GM18858 (cell line): ENCODE data around the gene FEZF2.

Source experiments
- ATAC-seq: cut with Tn5 transposase; IDR thresholded peaks from one replicate; pipeline ENCODE4 v1.9.1; 2021; ENCODE audit not compliant: unreplicated experiment

FEZF2 gene

DNA sequence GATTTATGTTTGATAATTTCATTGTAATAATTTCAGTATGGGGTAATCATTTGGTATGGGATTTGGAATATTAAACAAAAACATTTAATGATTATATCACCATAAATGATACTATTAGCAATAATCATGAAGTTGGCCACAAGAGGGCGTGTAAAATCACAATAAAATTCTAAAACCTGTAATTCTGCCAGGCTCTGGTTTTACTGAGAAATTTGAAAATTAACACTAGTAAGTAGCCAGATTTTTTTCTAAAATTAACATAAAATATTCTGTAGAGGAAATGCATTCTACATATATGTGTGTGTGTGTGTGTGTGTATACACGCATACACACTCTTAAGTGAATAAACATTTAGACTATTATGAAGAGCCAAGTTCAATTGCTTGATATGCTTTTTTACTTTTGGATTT is 40.5 kb downstream of the FEZF2 start:
- ATAC-seq = no peak

DNA sequence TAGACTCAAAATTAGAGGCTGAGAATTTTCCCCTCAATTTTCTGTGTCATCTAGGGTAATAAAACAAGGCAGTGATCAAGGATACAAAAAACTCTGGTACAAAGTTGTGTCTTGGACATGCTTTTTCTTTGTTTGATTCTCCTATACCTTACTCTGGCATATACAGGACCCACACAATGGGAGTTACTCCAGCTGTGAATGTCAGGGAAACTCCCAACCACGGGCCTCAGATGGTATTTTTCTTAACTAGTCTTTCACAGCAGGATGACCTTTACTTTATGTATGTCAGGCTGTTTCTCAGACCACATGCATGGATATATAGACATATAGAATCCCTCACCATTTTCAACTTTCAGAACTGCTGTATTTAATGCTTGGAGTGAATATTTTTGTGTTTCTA is 41.3 kb downstream of the FEZF2 start:
- no peak for ATAC-seq

DNA sequence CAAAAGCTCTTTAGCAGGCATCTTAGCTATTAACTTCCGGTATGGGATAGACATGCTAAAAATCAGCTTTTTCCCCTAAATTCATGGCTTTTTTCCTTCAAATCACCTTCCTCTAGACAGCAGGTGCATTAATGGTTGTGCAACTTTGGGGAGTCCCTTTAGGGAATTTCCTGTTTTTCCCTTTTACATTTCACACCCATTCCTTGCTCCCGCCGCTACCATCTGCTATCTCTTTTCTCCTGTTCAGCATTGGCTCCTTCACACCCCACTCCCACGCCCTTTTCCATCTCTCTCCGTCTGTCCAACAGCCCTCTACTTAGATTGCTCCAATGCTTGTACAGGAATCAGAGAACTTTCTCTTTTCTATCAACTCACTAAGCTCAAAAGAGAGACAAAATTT is 43.4 kb downstream of the FEZF2 start:
- no peak for ATAC-seq

DNA sequence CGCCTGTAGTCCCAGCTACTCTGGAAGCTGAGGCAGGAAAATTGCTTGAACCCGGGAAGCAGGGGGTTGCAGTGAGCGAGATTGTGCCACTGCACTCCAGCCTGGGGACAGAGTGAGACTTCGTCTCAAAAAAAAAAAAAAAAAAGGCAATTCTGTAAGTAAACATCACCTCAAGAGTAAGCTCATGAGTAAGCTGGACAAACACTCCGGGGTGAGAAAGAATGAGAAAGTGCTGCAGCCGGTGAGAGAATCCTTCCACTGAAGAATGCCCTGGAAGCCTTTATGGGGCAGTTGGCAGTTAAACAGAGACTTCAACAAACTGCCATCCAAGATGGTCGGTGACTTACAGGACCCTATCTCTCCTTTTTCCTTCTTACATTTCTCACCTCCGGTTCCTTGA is 47.5 kb downstream of the FEZF2 start:
- ATAC-seq = no peak

DNA sequence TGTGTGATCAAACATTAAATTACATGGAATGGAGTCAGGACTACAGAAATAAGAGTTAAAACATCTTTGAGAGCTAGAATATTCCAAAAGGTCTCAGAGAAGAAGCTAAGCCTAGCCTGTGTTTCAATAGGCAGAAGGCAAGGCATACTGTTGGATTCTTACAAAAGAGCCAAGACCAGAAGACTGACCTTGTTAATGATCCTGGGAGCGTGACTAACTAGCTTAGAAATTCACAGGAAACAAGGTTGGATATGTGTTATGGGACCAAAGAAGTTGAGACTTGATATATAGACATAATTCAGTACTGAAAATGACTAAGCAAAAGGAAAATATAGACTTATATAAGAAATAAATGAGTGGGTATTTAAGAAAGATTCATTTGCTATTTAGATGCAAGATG is 50.1 kb downstream of the FEZF2 start:
- no peak for ATAC-seq
